Endothelial cell of umbilical vein (primary cell): Measurements from ENCODE around the gene GULP1. TPM values are rescaled to one million over a fixed set of nuclear protein-coding genes. Genes with fewer than 3 reads are reported as not detected.

Experiments
- BruUV-seq: library from RNA; stranded (reverse); fragments of 400-500 nt; replicated peaks from 2 replicates; lab custom pipeline; 2021; lab: Mats Ljungman, UMichigan
- CTCF ChIA-PET: fragments of 300-600, 350-600 bp; sonication (Branson Sonifier 250); formaldehyde crosslinking; loops from one replicate; lab custom pipeline; 2021; ENCODE audit warnings: antibody characterized with exemption, inconsistent platforms; lab: Charles Lee
- POLR2A ChIA-PET: fragments of 300-600, 350-600 bp; sonication (Branson Sonifier 250); formaldehyde crosslinking; loops from one replicate; lab custom pipeline; 2021; ENCODE audit warnings: antibody characterized with exemption, inconsistent platforms; lab: Charles Lee
- DNase-seq: peaks from one replicate; pipeline ENCODE4 v3.0.0-alpha.2; 2011; ENCODE audit warnings: low read depth, low spot score
- FAIRE-seq: peaks from 2 replicates; lab custom pipeline; 2011; peaks lifted over from hg19 to GRCh38; lab: Jason Lieb, UNC
- H2AFZ ChIP-seq: 2 replicates; pipeline ENCODE4 v1.6.0; 2012; ENCODE audit warnings: low read depth, low read length, control low read depth, inconsistent platforms
- H3K27ac ChIP-seq: 2 replicates; pipeline ENCODE4 v1.5.1; 2011; ENCODE audit warnings: low read depth, mild to moderate bottlenecking, control low read depth, low read length, moderate library complexity; ENCODE audit not compliant: insufficient read depth
- H3K27me3 ChIP-seq, 2 experiments: 2 replicates each; pipeline versions ENCODE4 v1.6.0 to v1.6.1; 2011; ENCODE audit warnings: low read length in 2 of 2, mixed read lengths in 1 of 2; ENCODE audit not compliant: control insufficient read depth in 2 of 2, insufficient read depth in 2 of 2
- H3K36me3 ChIP-seq, 2 experiments: 2 replicates in 1 of 2; 3 replicates in 1 of 2; pipeline ENCODE4 v1.5.1; 2011; ENCODE audit warnings: low read length in 2 of 2, mild to moderate bottlenecking in 1 of 2, moderate library complexity in 1 of 2; ENCODE audit not compliant: control insufficient read depth in 2 of 2, insufficient read depth in 2 of 2; ENCODE audit errors: extremely low read depth in 1 of 2
- H3K4me1 ChIP-seq: 3 replicates; pipeline ENCODE4 v1.5.1; 2011; ENCODE audit warnings: mild to moderate bottlenecking, low read length; ENCODE audit not compliant: control insufficient read depth, insufficient read depth; ENCODE audit errors: extremely low read depth
- H3K4me2 ChIP-seq: 2 replicates; pipeline ENCODE4 v1.6.1; 2011; ENCODE audit warnings: low read length, control low read depth, mixed read lengths; ENCODE audit not compliant: insufficient read depth
- H3K4me3 ChIP-seq, 3 experiments: fragments of 200-600 bp in 1 of 3; sonication (generic), shearing (Covaris generic) in 1 of 3; replicated peaks in 1 of 3; 2 replicates each; pipeline ENCODE4 v1.5.1; 2011 to 2016; ENCODE audit warnings: control low read depth in 3 of 3, low read length in 3 of 3, mild to moderate bottlenecking in 2 of 3, inconsistent platforms in 1 of 3, low read depth in 1 of 3, moderate library complexity in 1 of 3; ENCODE audit not compliant: insufficient read depth in 1 of 3
- H3K79me2 ChIP-seq: 2 replicates; pipeline ENCODE4 v1.6.0; 2012; ENCODE audit warnings: low read length, inconsistent platforms; ENCODE audit not compliant: control insufficient read depth, insufficient read depth
- H3K9ac ChIP-seq: replicated peaks from 2 replicates; pipeline ENCODE3; 2011; ENCODE audit warnings: low read length, control low read depth; ENCODE audit not compliant: insufficient read depth; ENCODE audit errors: extremely low read depth
- H3K9me1 ChIP-seq: replicated peaks from 3 replicates; pipeline ENCODE4 v1.6.0; 2011; ENCODE audit warnings: mild to moderate bottlenecking, low read length; ENCODE audit not compliant: control insufficient read depth, insufficient read depth; ENCODE audit errors: extremely low read depth
- H3K9me3 ChIP-seq: replicated peaks from 2 replicates; pipeline ENCODE4 v1.5.1; 2012; ENCODE audit warnings: low read length, inconsistent platforms; ENCODE audit not compliant: control insufficient read depth, insufficient read depth
- H4K20me1 ChIP-seq: replicated peaks from 2 replicates; pipeline ENCODE3; 2011; ENCODE audit warnings: mild to moderate bottlenecking, low read length; ENCODE audit not compliant: control insufficient read depth, insufficient read depth; ENCODE audit errors: extremely low read depth
- EZH2 ChIP-seq: IDR thresholded peaks from 2 replicates; pipeline ENCODE4 v1.6.1; 2012; ENCODE audit warnings: borderline replicate concordance, low read depth, mild to moderate bottlenecking, moderate library complexity, low read length, inconsistent platforms; ENCODE audit not compliant: severe bottlenecking
- FOS ChIP-seq: IDR thresholded peaks from 2 replicates; pipeline ENCODE4 v1.6.1; 2011; ENCODE audit warnings: mild to moderate bottlenecking, low read length, moderate library complexity, borderline replicate concordance; ENCODE audit not compliant: insufficient read depth
- GATA2 ChIP-seq: IDR thresholded peaks from 2 replicates; pipeline ENCODE4 v1.7.0; 2011; ENCODE audit warnings: low read depth, mild to moderate bottlenecking, moderate library complexity, mixed read lengths, low read length; ENCODE audit not compliant: insufficient read length, insufficient read depth
- JUN ChIP-seq: IDR thresholded peaks from 2 replicates; pipeline ENCODE4 v1.6.1; 2011; ENCODE audit warnings: borderline replicate concordance, low read depth; ENCODE audit not compliant: insufficient read length, insufficient read depth
- MYC ChIP-seq: IDR thresholded peaks from one replicate; pipeline ENCODE4 v1.6.1; 2011; ENCODE audit warnings: mild to moderate bottlenecking, low read depth, low read length
- POLR2A ChIP-seq: IDR thresholded peaks from 2 replicates; pipeline ENCODE4 v1.6.1; 2012; ENCODE audit warnings: low read depth, mild to moderate bottlenecking, control low read depth, low read length
- POLR2AphosphoS5 ChIP-seq: IDR thresholded peaks from 2 replicates; pipeline ENCODE4 v1.6.1; 2012; ENCODE audit warnings: low read depth, mild to moderate bottlenecking, control low read depth, low read length, moderate library complexity; ENCODE audit not compliant: insufficient read depth
- dilution Hi-C: fragments of 300-500 bp; cut with MboI; formaldehyde crosslinking; loops from one replicate; pipeline ENCODE4 v1.15.0; 2019; ENCODE audit warnings: low sequenced_read_pairs; ENCODE audit not compliant: extremely low pct_ligation_motif_present
- intact Hi-C: fragments of 100-400 bp; cut with micrococcal nuclease; formaldehyde crosslinking; loops from one replicate; pipeline ENCODE4 v1.10.0; 2022
- polyA plus RNA-seq, 4 experiments: library from polyadenylated mRNA; depleted of rRNA in 3 of 4; stranded (reverse) in 3 of 4; unstranded in 1 of 4; fragments of >200 nt; gene quantifications; 2 replicates each; pipeline versions ENCODE4 v1.2.1 to v1.2.3, GENCODE V29; 2011 to 2012; ENCODE audit warnings: missing spikeins in 1 of 4
- total RNA-seq: library from RNA; stranded (reverse); gene quantifications from 2 replicates; pipeline ENCODE4 v1.2.3, GENCODE V29; 2021
- TF ChIP-seq, protein P1 (sequence below), 2 donors: IDR thresholded peaks; 1 replicate in 1 of 2; 2 replicates in 1 of 2; pipeline ENCODE4 v1.5.1; 2011; ENCODE audit warnings: low read length in 2 of 2, mild to moderate bottlenecking in 2 of 2, moderate library complexity in 2 of 2, control low read depth in 1 of 2, inconsistent platforms in 1 of 2, low read depth in 1 of 2; ENCODE audit not compliant: insufficient read depth in 1 of 2; ENCODE audit errors: extremely low read depth in 1 of 2
- TF ChIP-seq, protein P2 (sequence below): IDR thresholded peaks from 2 replicates; pipeline ENCODE4 v1.6.1; 2011; ENCODE audit not compliant: insufficient read depth, insufficient read length

Gene GULP1
- total and polyA plus RNA-seq, 2 donors (not counting 3 experiments of a cell fraction or from before 2014, with no cell fraction given) = 24.4 to 53.8 TPM

- POLR2A ChIA-PET = no interaction called here
- dilution Hi-C loops = no loop called here
- no peaks in the 10 kb centered on the region for H3K27me3 ChIP-seq
These were observed 15.4 kb upstream of the GULP1 start for GRCh38 chr2:188276255-188276654.

More at GRCh38 chr2:188276255-188276654, 15.4 kb upstream of the GULP1 start:
- Histone ChIP-seq H3K9ac (no peak overlapping the region), H4K20me1 (no peaks in the 10 kb centered on the region), H3K4me3 (no peak overlapping the region), H3K4me2 (no peak overlapping the region), H2AFZ (no peak overlapping the region), H3K4me1 (no peaks in the 10 kb centered on the region), H3K9me3 (no peaks in the 10 kb centered on the region), H3K36me3 (no peaks in the 10 kb centered on the region), H3K9me1 (no peaks in the 10 kb centered on the region), H3K27ac (no peak overlapping the region), H3K79me2 (no peaks in the 10 kb centered on the region)
- BruUV-seq = no TSS peak
- CTCF ChIA-PET = no interaction called here
- intact Hi-C loops = loop anchor here (10.0 kb wide), 1 partner anchor 671 kb away; no protein-coding TSS in a partner anchor
- TF ChIP-seq JUN = no peak
- TF ChIP-seq, protein P1, sequence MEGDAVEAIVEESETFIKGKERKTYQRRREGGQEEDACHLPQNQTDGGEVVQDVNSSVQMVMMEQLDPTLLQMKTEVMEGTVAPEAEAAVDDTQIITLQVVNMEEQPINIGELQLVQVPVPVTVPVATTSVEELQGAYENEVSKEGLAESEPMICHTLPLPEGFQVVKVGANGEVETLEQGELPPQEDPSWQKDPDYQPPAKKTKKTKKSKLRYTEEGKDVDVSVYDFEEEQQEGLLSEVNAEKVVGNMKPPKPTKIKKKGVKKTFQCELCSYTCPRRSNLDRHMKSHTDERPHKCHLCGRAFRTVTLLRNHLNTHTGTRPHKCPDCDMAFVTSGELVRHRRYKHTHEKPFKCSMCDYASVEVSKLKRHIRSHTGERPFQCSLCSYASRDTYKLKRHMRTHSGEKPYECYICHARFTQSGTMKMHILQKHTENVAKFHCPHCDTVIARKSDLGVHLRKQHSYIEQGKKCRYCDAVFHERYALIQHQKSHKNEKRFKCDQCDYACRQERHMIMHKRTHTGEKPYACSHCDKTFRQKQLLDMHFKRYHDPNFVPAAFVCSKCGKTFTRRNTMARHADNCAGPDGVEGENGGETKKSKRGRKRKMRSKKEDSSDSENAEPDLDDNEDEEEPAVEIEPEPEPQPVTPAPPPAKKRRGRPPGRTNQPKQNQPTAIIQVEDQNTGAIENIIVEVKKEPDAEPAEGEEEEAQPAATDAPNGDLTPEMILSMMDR (IDR thresholded peaks at IDR 0.05; ENCODE audit: extremely low read depth in 1 of 2, insufficient read depth in 1 of 2, low read depth in 1 of 2, low read length in 2 of 2) = no peak
- TF ChIP-seq EZH2 = no peak
- no peak for TF ChIP-seq MYC
- TF ChIP-seq GATA2 = no peak
- TF ChIP-seq, protein P2, sequence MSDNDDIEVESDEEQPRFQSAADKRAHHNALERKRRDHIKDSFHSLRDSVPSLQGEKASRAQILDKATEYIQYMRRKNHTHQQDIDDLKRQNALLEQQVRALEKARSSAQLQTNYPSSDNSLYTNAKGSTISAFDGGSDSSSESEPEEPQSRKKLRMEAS = no peak
- no peak for TF ChIP-seq POLR2A
- TF ChIP-seq FOS = no peak
- TF ChIP-seq POLR2AphosphoS5 = no peak
- FAIRE-seq (no peak), DNase-seq (no peak)
